GM18526 (cell line): Measurements from ENCODE around the gene AUTS2.

ENCODE experiments used
- POLR2A ChIP-seq: IDR thresholded peaks from 3 replicates; pipeline ENCODE4 v1.6.1; 2011; ENCODE audit not compliant: insufficient read length; ENCODE audit errors: extremely low read depth

Gene AUTS2

DNA sequence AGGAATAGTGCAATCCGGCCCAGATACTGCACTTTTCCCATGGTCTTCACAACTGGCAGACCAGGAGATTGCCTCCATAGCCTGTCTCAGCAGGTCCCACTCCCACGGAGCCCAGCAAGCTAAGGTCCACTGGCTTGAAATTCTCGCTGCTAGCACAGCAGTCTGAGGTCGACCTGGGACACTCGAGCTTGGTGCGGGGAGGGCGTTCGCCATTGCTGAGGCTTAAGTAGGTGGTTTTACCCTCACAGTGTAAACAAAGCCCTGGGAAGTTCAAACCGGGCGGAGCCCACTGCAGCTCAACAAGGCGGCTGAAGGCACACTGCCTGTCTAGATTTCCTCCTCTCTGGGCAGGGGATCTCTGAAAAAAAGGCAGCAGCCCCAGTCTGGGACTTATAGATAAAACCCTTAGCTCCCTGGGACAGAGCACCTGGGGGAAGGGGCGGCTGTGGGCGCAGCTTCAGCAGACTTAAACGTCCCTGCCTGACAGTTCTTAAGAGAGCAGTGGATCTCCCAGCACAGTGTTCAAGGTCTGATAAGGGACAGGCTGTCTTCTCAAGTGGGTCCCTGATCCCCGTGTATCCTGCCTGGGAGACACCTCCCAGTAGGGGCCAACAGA lies 1240.1 kb downstream of the AUTS2 start:
- no peak for TF ChIP-seq POLR2A
